SH-SY5Y (cell line): Measurements from ENCODE around the gene PLEKHA6.

Experiments
- GATA2 ChIP-seq: IDR thresholded peaks from 2 replicates; pipeline ENCODE4 v1.6.1; 2011; ENCODE audit warnings: mild to moderate bottlenecking, low read depth, low read length
- GATA3 ChIP-seq: IDR thresholded peaks from 2 replicates; pipeline ENCODE4 v1.6.1; 2011; ENCODE audit warnings: low read depth, mild to moderate bottlenecking, low read length, moderate library complexity

DNA sequence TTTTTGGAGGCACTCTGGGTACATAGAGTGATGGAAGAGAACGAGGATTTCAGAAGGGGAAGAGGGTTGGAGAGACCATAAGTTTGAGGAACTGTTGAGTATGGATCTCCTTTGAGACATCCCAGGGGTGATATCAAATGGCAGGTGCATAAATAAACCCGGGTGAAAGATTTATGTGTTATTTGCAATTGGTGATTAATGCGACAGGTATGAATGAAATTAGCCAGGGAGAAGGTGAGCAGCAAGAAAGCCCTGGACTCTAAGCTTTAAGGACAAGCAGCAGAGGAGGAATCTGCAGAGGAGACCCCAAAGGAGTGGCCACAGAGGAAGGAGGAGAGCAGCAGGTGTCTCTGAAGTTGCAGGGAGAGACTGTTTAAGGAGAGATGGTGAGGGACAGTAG lies 184.8 kb downstream of the PLEKHA6 start:
- TF ChIP-seq GATA2: no peak
- TF ChIP-seq GATA3: no peak
